K562 (cell line): ENCODE data around the gene AKAP6. TPM values are rescaled to one million over a fixed set of nuclear protein-coding genes. Genes with fewer than 3 reads are reported as not detected.

ENCODE experiments used
- CBX5 ChIP-seq: IDR thresholded peaks from 2 replicates; pipeline ENCODE4 v1.6.1; 2014; ENCODE audit warnings: low read depth, borderline replicate concordance
- ILK ChIP-seq: fragments of 450-650 bp; IDR thresholded peaks from 2 replicates; pipeline ENCODE4 v1.6.1; 2016; ENCODE audit warnings: missing genetic modification characterization, low read depth, mild to moderate bottlenecking, missing compliant biosample characterization, moderate library complexity, borderline replicate concordance
- MYC ChIP-seq, 2 experiments: fragments of 250-450 bp in 1 of 2; sonication (Bioruptor Pico) in 1 of 2; IDR thresholded peaks; 2 replicates each; pipeline versions ENCODE4 v1.5.1 to v1.6.1; 2012 to 2021; ENCODE audit warnings: low read depth in 2 of 2, borderline replicate concordance in 1 of 2, improper control_type of control experiment in 1 of 2, low read length in 1 of 2, mild to moderate bottlenecking in 1 of 2, moderate library complexity in 1 of 2
- REST ChIP-seq, 2 experiments: fragments of 450-650 bp; formaldehyde crosslinking in 1 of 2; IDR thresholded peaks; 2 replicates each; pipeline versions ENCODE4 v1.4.0 to v1.6.1; 2014 to 2020; ENCODE audit warnings: mild to moderate bottlenecking in 2 of 2, borderline replicate concordance in 1 of 2, low read depth in 1 of 2
- ZNF121 ChIP-seq: sonication (generic); formaldehyde crosslinking; conservative IDR thresholded peaks from 2 replicates; pipeline ENCODE4 v1.8.0; 2022; ENCODE audit warnings: missing genetic modification reagents
- ZNF134 ChIP-seq: fragments of 250-450 bp; sonication (Bioruptor Pico); conservative IDR thresholded peaks from 2 replicates; pipeline ENCODE4 v1.4.0; 2020
- ZNF436 ChIP-seq: fragments of 250-450, 450-650 bp; sonication (Bioruptor Pico); formaldehyde crosslinking; IDR thresholded peaks from 2 replicates; pipeline ENCODE4 v1.7.0; 2020; ENCODE audit warnings: mild to moderate bottlenecking
- ZNF507 ChIP-seq: conservative IDR thresholded peaks from 2 replicates; pipeline ENCODE4 v1.6.1; 2017; ENCODE audit warnings: missing genetic modification characterization, missing compliant biosample characterization
- polyA plus RNA-seq, 8 experiments: library from polyadenylated mRNA; depleted of rRNA in 4 of 8; stranded (reverse) in 5 of 8; unstranded in 3 of 8; fragments of >200 nt; fragmentation: Nextera tagmentation in 2 of 8; fragmentation: Illumina TruSeq in 1 of 8; extraction: Ambion mirVana in 2 of 8; extraction: Trizol in 1 of 8; gene quantifications; 2 replicates each; pipeline versions ENCODE4 v1.2.1 to v1.2.3, GENCODE V29; 2011 to 2014; ENCODE audit warnings: inconsistent platforms in 1 of 8, missing spikeins in 1 of 8
- total RNA-seq, 7 experiments: library from RNA; depleted of rRNA in 6 of 7; stranded (reverse); fragments of >200 nt in 6 of 7; fragmentation: Illumina TruSeq in 2 of 7; extraction: Trizol in 2 of 7; gene quantifications; 2 replicates each; pipeline versions ENCODE4 v1.2.1 to v1.2.3, GENCODE V29; 2011 to 2021; ENCODE audit warnings: low replicate concordance in 1 of 7
- TF ChIP-seq, protein P1 (sequence below), 2 experiments: fragments of 450-650 bp in 1 of 2; IDR thresholded peaks; 2 replicates each; pipeline ENCODE4 v1.6.1; 2011 to 2017; ENCODE audit warnings: low read depth in 2 of 2, antibody characterized with exemption in 1 of 2, borderline replicate concordance in 1 of 2, low read length in 1 of 2, mild to moderate bottlenecking in 1 of 2, mixed read lengths in 1 of 2; ENCODE audit not compliant: control insufficient read depth in 1 of 2
- TF ChIP-seq, protein P2 (sequence below): fragments of 150-350 bp; IDR thresholded peaks from 2 replicates; pipeline ENCODE4 v1.6.1; 2014; ENCODE audit warnings: low read depth, mild to moderate bottlenecking, low read length, borderline replicate concordance

The AKAP6 gene
- total and polyA plus RNA-seq, 9 of the 15 experiments (the other 6 are each of a cell fraction or from before 2014, with no cell fraction given), result 0.03 to 1.7 (median 0.48) TPM

DNA sequence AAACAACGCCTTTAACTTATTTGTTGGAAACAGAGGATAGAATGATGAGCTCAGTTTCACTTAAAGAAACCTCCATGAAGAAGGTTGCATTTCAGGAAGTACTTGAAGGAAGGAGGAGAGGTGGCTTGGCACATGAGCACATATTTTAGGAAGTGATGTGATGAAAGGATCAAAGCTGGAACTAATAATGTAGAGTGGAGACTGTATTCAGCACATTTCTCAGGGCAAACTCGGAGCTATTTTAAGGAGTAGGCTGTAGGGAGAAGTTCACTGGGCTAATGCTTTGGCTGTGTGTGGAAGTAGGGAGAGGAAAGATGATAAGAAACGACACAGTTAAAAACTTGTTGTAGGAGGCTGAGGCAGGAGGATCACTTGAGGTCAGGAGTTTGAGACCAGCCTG lies 272.8 kb downstream of the AKAP6 start (continued):
- TF ChIP-seq, protein P1, sequence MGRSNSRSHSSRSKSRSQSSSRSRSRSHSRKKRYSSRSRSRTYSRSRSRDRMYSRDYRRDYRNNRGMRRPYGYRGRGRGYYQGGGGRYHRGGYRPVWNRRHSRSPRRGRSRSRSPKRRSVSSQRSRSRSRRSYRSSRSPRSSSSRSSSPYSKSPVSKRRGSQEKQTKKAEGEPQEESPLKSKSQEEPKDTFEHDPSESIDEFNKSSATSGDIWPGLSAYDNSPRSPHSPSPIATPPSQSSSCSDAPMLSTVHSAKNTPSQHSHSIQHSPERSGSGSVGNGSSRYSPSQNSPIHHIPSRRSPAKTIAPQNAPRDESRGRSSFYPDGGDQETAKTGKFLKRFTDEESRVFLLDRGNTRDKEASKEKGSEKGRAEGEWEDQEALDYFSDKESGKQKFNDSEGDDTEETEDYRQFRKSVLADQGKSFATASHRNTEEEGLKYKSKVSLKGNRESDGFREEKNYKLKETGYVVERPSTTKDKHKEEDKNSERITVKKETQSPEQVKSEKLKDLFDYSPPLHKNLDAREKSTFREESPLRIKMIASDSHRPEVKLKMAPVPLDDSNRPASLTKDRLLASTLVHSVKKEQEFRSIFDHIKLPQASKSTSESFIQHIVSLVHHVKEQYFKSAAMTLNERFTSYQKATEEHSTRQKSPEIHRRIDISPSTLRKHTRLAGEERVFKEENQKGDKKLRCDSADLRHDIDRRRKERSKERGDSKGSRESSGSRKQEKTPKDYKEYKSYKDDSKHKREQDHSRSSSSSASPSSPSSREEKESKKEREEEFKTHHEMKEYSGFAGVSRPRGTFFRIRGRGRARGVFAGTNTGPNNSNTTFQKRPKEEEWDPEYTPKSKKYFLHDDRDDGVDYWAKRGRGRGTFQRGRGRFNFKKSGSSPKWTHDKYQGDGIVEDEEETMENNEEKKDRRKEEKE (IDR thresholded peaks at IDR 0.05; ENCODE audit: borderline replicate concordance in 1 of 2, control insufficient read depth in 1 of 2, low read depth in 2 of 2, low read length in 1 of 2), result no peak
- TF ChIP-seq MYC (IDR thresholded peaks at IDR 0.05; ENCODE audit: low read depth, low read length), result no peak
- no peak for TF ChIP-seq MYC (CRISPR knock-in tag; IDR thresholded peaks at IDR 0.05; ENCODE audit: borderline replicate concordance, low read depth)
- TF ChIP-seq ILK (tag), result no peak
- no peak for TF ChIP-seq ZNF121 (CRISPR knock-in tag)
- no peak for TF ChIP-seq ZNF436 (CRISPR knock-in tag)
- no peak for TF ChIP-seq CBX5
- TF ChIP-seq REST (IDR thresholded peaks at IDR 0.05; ENCODE audit: borderline replicate concordance), result no peak
- TF ChIP-seq REST (CRISPR knock-in tag; IDR thresholded peaks at IDR 0.05; ENCODE audit: low read depth), result no peak
- TF ChIP-seq ZNF507, result no peak
- TF ChIP-seq ZNF134 (CRISPR knock-in tag), result no peak
- TF ChIP-seq, protein P2, sequence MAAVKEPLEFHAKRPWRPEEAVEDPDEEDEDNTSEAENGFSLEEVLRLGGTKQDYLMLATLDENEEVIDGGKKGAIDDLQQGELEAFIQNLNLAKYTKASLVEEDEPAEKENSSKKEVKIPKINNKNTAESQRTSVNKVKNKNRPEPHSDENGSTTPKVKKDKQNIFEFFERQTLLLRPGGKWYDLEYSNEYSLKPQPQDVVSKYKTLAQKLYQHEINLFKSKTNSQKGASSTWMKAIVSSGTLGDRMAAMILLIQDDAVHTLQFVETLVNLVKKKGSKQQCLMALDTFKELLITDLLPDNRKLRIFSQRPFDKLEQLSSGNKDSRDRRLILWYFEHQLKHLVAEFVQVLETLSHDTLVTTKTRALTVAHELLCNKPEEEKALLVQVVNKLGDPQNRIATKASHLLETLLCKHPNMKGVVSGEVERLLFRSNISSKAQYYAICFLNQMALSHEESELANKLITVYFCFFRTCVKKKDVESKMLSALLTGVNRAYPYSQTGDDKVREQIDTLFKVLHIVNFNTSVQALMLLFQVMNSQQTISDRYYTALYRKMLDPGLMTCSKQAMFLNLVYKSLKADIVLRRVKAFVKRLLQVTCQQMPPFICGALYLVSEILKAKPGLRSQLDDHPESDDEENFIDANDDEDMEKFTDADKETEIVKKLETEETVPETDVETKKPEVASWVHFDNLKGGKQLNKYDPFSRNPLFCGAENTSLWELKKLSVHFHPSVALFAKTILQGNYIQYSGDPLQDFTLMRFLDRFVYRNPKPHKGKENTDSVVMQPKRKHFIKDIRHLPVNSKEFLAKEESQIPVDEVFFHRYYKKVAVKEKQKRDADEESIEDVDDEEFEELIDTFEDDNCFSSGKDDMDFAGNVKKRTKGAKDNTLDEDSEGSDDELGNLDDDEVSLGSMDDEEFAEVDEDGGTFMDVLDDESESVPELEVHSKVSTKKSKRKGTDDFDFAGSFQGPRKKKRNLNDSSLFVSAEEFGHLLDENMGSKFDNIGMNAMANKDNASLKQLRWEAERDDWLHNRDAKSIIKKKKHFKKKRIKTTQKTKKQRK, result no peak
- TF ChIP-seq, all 486 proteins: peak for 0
